K562 (cell line): ENCODE data around the gene ECSCR. TPM values are rescaled to one million over a fixed set of nuclear protein-coding genes. Genes with fewer than 3 reads are reported as not detected.

ENCODE experiments used
- ARID1B ChIP-seq: fragments of 450-650 bp; IDR thresholded peaks from 2 replicates; pipeline ENCODE4 v1.6.1; 2016; ENCODE audit warnings: antibody characterized with exemption, mild to moderate bottlenecking, inconsistent platforms
- HCFC1 ChIP-seq: IDR thresholded peaks from 2 replicates; pipeline ENCODE4 v1.6.1; 2012; ENCODE audit warnings: low read depth, low read length, improper control_type of control experiment
- KAT8 ChIP-seq: fragments of 450-650 bp; IDR thresholded peaks from 2 replicates; pipeline ENCODE4 v1.6.1; 2016; ENCODE audit warnings: low read depth, mild to moderate bottlenecking
- NR2C1 ChIP-seq, 2 experiments: fragments of 450-650 bp; IDR thresholded peaks; 2 replicates each; pipeline ENCODE4 v1.6.1; 2017; ENCODE audit warnings: mild to moderate bottlenecking in 2 of 2, antibody characterized with exemption in 1 of 2, inconsistent platforms in 1 of 2, missing compliant biosample characterization in 1 of 2, missing genetic modification characterization in 1 of 2
- NR2C2 ChIP-seq, 2 experiments: fragments of 200-800 bp in 1 of 2; sonication (Bioruptor generic) in 1 of 2; sonication (generic) in 1 of 2; formaldehyde crosslinking in 1 of 2; IDR thresholded peaks; 2 replicates each; pipeline versions ENCODE4 v1.6.1 to v1.8.0; 2016 to 2022; ENCODE audit warnings: mild to moderate bottlenecking in 1 of 2, missing compliant biosample characterization in 1 of 2, missing genetic modification characterization in 1 of 2, missing genetic modification reagents in 1 of 2
- NRF1 ChIP-seq, 2 experiments: fragments of 450-650 bp; IDR thresholded peaks in 1 of 2; conservative IDR thresholded peaks in 1 of 2; 2 replicates each; pipeline ENCODE4 v1.6.1; 2014; ENCODE audit warnings: mild to moderate bottlenecking in 2 of 2
- SIX5 ChIP-seq, 2 experiments: IDR thresholded peaks; 2 replicates each; pipeline ENCODE4 v1.6.1; 2011; ENCODE audit warnings: low read length in 2 of 2, borderline replicate concordance in 1 of 2, low read depth in 1 of 2, mild to moderate bottlenecking in 1 of 2, moderate library complexity in 1 of 2; ENCODE audit not compliant: insufficient read depth in 1 of 2
- ZFX ChIP-seq: sonication (generic); formaldehyde crosslinking; IDR thresholded peaks from 2 replicates; pipeline ENCODE4 v1.8.0; 2022; ENCODE audit warnings: mild to moderate bottlenecking, missing genetic modification reagents, moderate library complexity
- ZNF41 ChIP-seq: fragments of 250-450 bp; sonication (Bioruptor Pico); conservative IDR thresholded peaks from 2 replicates; pipeline ENCODE4 v1.4.0; 2020; ENCODE audit warnings: mild to moderate bottlenecking
- polyA plus RNA-seq, 8 experiments: library from polyadenylated mRNA; depleted of rRNA in 4 of 8; stranded (reverse) in 5 of 8; unstranded in 3 of 8; fragments of >200 nt; fragmentation: Nextera tagmentation in 2 of 8; fragmentation: Illumina TruSeq in 1 of 8; extraction: Ambion mirVana in 2 of 8; extraction: Trizol in 1 of 8; gene quantifications; 2 replicates each; pipeline versions ENCODE4 v1.2.1 to v1.2.3, GENCODE V29; 2011 to 2014; ENCODE audit warnings: inconsistent platforms in 1 of 8, missing spikeins in 1 of 8
- total RNA-seq, 7 experiments: library from RNA; depleted of rRNA in 6 of 7; stranded (reverse); fragments of >200 nt in 6 of 7; fragmentation: Illumina TruSeq in 2 of 7; extraction: Trizol in 2 of 7; gene quantifications; 2 replicates each; pipeline versions ENCODE4 v1.2.1 to v1.2.3, GENCODE V29; 2011 to 2021; ENCODE audit warnings: low replicate concordance in 1 of 7
- TF ChIP-seq, protein P1 (sequence below): fragments of 450-650 bp; conservative IDR thresholded peaks from 2 replicates; pipeline ENCODE4 v1.6.1; 2016; ENCODE audit warnings: missing genetic modification characterization, low read depth, mild to moderate bottlenecking, control low read depth, missing compliant biosample characterization
- TF ChIP-seq, protein P2 (sequence below): fragments of 200-800 bp; sonication (Bioruptor generic); IDR thresholded peaks from 2 replicates; pipeline ENCODE4 v1.6.1; 2017; ENCODE audit warnings: missing genetic modification characterization, missing compliant biosample characterization
- TF ChIP-seq, protein P3 (sequence below), 2 experiments: IDR thresholded peaks; 2 replicates each; pipeline ENCODE4 v1.6.1; 2012; ENCODE audit warnings: improper control_type of control experiment in 2 of 2, low read depth in 2 of 2, low read length in 2 of 2, borderline replicate concordance in 1 of 2
- TF ChIP-seq, protein P4 (sequence below): IDR thresholded peaks from 2 replicates; pipeline ENCODE4 v1.6.1; 2011; ENCODE audit not compliant: insufficient read length; ENCODE audit errors: extremely low read depth
- TF ChIP-seq, protein P5 (sequence below): fragments of 250-450 bp; sonication (Bioruptor Pico); IDR thresholded peaks from 2 replicates; pipeline ENCODE4 v1.9.0; 2021; ENCODE audit warnings: mild to moderate bottlenecking, inconsistent platforms

The ECSCR gene
- total and polyA plus RNA-seq, 9 of the 15 experiments (the other 6 are each of a cell fraction or from before 2014, with no cell fraction given): 0.10 to 0.25 (median 0.13) TPM; not detected in 6

DNA sequence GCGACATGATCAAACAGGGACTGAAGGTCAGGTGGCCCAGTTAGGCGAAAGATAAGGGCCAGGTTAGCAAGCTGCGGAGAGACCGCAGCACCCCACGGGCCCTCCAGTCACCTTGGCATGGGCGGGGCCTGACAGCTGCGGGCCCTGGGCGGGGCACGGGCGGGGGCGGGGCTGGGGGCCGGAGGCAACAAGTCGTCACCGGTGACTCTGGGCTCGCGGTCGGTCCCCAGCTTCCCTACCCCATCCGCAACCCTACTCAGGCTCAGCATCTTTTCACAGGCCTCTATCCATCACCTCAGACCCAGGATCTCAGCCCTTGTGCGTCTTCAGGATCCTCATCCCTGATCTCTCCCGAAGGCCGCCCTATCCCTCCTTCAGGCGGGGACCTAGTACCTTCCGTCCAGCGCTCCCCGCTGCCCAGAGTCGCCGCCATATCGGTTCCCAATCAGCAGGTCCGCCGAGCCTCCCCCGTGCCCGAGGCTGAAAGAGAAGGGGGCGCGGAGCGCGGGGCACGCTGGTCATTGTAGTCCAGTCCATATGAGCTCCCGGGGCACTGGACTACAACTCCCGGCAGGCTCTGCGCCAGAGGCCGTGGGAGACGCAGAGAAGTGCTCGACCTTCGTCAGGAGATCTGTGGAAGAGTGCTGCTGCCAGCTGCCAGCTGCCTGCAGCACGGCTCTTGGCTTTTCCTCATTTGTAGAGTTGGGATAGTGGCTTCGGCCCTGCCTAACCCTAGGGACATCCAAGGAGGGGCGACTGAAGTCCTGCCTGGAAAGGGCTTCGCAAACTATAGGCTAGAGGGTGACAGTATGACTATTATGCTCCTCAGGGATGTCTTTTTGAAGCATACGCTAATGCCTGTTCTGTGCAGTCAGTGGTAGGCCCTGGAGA lies 23.3 kb downstream of the ECSCR start, which contains the start of gene DNAJC18 (continued):
- TF ChIP-seq, protein P1, sequence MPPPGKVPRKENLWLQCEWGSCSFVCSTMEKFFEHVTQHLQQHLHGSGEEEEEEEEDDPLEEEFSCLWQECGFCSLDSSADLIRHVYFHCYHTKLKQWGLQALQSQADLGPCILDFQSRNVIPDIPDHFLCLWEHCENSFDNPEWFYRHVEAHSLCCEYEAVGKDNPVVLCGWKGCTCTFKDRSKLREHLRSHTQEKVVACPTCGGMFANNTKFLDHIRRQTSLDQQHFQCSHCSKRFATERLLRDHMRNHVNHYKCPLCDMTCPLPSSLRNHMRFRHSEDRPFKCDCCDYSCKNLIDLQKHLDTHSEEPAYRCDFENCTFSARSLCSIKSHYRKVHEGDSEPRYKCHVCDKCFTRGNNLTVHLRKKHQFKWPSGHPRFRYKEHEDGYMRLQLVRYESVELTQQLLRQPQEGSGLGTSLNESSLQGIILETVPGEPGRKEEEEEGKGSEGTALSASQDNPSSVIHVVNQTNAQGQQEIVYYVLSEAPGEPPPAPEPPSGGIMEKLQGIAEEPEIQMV (tag): 0 out of 2 replicates have a peak, but pooled peaks have one; percentile 30
- TF ChIP-seq, protein P2, sequence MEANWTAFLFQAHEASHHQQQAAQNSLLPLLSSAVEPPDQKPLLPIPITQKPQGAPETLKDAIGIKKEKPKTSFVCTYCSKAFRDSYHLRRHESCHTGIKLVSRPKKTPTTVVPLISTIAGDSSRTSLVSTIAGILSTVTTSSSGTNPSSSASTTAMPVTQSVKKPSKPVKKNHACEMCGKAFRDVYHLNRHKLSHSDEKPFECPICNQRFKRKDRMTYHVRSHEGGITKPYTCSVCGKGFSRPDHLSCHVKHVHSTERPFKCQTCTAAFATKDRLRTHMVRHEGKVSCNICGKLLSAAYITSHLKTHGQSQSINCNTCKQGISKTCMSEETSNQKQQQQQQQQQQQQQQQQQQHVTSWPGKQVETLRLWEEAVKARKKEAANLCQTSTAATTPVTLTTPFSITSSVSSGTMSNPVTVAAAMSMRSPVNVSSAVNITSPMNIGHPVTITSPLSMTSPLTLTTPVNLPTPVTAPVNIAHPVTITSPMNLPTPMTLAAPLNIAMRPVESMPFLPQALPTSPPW (CRISPR knock-in tag): peak; percentile 84
- TF ChIP-seq, protein P3, sequence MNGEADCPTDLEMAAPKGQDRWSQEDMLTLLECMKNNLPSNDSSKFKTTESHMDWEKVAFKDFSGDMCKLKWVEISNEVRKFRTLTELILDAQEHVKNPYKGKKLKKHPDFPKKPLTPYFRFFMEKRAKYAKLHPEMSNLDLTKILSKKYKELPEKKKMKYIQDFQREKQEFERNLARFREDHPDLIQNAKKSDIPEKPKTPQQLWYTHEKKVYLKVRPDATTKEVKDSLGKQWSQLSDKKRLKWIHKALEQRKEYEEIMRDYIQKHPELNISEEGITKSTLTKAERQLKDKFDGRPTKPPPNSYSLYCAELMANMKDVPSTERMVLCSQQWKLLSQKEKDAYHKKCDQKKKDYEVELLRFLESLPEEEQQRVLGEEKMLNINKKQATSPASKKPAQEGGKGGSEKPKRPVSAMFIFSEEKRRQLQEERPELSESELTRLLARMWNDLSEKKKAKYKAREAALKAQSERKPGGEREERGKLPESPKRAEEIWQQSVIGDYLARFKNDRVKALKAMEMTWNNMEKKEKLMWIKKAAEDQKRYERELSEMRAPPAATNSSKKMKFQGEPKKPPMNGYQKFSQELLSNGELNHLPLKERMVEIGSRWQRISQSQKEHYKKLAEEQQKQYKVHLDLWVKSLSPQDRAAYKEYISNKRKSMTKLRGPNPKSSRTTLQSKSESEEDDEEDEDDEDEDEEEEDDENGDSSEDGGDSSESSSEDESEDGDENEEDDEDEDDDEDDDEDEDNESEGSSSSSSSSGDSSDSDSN (IDR thresholded peaks at IDR 0.05; ENCODE audit: borderline replicate concordance in 1 of 2, low read depth in 2 of 2, low read length in 2 of 2): 0 out of 4 replicates have a peak, but pooled peaks of 1 of the 2 experiments have one; percentile 15
- TF ChIP-seq KAT8 (no peak), ZNF41 (CRISPR knock-in tag) (no peak), ZFX (CRISPR knock-in tag) (peak; percentile 90), NR2C2 (CRISPR knock-in tag; IDR thresholded peaks at IDR 0.05) (0 out of 2 replicates have a peak, but pooled peaks have one; percentile 22), NR2C2 (tag; IDR thresholded peaks at IDR 0.05) (peak; percentile 91), SIX5 (IDR thresholded peaks at IDR 0.05; ENCODE audit: borderline replicate concordance in 1 of 2, insufficient read depth in 1 of 2, low read depth in 1 of 2, low read length in 2 of 2) (peak; percentile 66 to 77), NRF1 (conservative IDR thresholded peaks at IDR 0.05 in 1 of 2, IDR thresholded peaks at IDR 0.05 in 1 of 2) (peak; percentile 63 to 76), ARID1B (peak; percentile 46; the same call in 1 of the 2 replicates), NR2C1 (IDR thresholded peaks at IDR 0.05) (peak; percentile 71), NR2C1 (tag; IDR thresholded peaks at IDR 0.05) (peak; percentile 87), HCFC1 (peak; percentile 95)
- TF ChIP-seq, protein P4, sequence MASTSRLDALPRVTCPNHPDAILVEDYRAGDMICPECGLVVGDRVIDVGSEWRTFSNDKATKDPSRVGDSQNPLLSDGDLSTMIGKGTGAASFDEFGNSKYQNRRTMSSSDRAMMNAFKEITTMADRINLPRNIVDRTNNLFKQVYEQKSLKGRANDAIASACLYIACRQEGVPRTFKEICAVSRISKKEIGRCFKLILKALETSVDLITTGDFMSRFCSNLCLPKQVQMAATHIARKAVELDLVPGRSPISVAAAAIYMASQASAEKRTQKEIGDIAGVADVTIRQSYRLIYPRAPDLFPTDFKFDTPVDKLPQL: no peak
- TF ChIP-seq, protein P5, sequence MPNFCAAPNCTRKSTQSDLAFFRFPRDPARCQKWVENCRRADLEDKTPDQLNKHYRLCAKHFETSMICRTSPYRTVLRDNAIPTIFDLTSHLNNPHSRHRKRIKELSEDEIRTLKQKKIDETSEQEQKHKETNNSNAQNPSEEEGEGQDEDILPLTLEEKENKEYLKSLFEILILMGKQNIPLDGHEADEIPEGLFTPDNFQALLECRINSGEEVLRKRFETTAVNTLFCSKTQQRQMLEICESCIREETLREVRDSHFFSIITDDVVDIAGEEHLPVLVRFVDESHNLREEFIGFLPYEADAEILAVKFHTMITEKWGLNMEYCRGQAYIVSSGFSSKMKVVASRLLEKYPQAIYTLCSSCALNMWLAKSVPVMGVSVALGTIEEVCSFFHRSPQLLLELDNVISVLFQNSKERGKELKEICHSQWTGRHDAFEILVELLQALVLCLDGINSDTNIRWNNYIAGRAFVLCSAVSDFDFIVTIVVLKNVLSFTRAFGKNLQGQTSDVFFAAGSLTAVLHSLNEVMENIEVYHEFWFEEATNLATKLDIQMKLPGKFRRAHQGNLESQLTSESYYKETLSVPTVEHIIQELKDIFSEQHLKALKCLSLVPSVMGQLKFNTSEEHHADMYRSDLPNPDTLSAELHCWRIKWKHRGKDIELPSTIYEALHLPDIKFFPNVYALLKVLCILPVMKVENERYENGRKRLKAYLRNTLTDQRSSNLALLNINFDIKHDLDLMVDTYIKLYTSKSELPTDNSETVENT: no peak
